Measurements from ENCODE around the gene TMEM53. TPM values are rescaled to one million over a fixed set of nuclear protein-coding genes. Genes with fewer than 3 reads are reported as not detected.

TMEM53 gene
- total RNA-seq (15.2 and 23.6 TPM in 2 replicates), polyA plus RNA-seq (29.7 and 43.0 TPM in 2 replicates)

GRCh38 chr1:44674113-44675000 is at the start of gene TMEM53, which contains the start of gene ARMH1:
TMEM53 (minus strand) TSS chr1:44674481; CDS start chr1:44674391, 90 bp downstream.
ARMH1 (plus strand) TSS chr1:44674714; CDS start chr1:44689698, 14,984 bp downstream.
- Histone ChIP-seq H3K9me3 (ENCODE audit: low read depth) (no peaks in the 10 kb centered on the region), H3K27ac (peak within 1 kb of the TSS; percentile 89), H3K27me3 (no peaks in the 10 kb centered on the region), H3K36me3 (no peaks in the 10 kb centered on the region), H3K4me3 (peak within 1 kb of the TSS; percentile 59), H3K4me1 (ENCODE audit: low read depth) (peaks cover 15% of the 10 kb centered on the region)
- TF ChIP-seq CTCF (IDR thresholded peaks at IDR 0.05; ENCODE audit: low read depth, low read length), result peak; percentile 10
- peak; percentile 99 to 100 for DNase-seq (ENCODE audit: low read depth in 1 of 2, low spot score in 1 of 2)

DNA sequence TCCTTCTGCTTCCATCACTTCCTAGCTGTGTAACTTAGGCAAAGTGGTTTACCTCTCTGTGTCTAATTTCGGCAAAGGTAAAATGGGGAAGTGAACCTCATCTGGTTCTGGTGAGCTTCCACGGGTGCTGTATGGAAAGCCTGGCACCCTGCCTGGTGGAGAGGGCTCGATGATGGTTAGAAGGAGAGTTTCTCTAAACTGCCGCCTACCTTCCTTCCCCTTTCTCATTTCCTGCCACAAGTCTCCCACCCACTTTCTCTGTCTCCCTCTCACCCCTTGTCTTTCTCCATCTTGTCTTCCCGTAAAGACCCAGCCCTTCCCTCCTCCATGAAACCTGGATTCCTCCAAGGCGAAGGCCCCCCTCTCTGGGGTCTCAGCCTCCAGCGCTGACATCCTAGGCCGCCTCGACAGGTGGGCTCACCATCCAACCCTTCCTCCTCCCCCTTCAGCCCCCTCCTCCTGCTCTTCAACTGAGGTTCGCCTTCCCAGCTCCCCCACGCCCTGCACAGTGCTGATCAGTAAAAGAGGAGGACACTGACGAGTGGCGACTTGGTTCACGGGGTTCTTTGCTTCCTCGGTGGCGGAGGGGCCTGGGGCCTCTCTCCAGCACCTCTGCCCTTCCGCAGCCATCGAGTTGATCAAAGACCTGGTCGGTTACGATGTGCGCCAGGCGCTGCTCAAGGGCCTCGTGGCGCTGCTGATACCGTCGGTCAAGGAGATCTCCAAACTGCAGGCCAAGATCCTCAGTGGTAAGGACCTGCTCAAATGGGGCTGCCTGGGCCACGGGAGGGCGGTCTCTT is 49.4 kb upstream of the TMEM53 start:
- H3K9me3 ChIP-seq (ENCODE audit: low read depth), result no peaks in the 10 kb centered on the region
- no peaks in the 10 kb centered on the region for H3K36me3 ChIP-seq
- DNase-seq (ENCODE audit: low read depth in 1 of 2, low spot score in 1 of 2), result no peak
- no peak overlapping the region for H3K27ac ChIP-seq
- TF ChIP-seq CTCF (IDR thresholded peaks at IDR 0.05; ENCODE audit: low read depth, low read length), result no peak
- H3K4me3 ChIP-seq, result no peak overlapping the region
- no peaks in the 10 kb centered on the region for H3K4me1 ChIP-seq (ENCODE audit: low read depth)
- no peaks in the 10 kb centered on the region for H3K27me3 ChIP-seq

GRCh38 chr1:44723064-44723463 is 48.8 kb upstream of the TMEM53 start:
- Histone ChIP-seq H3K27me3 (no peaks in the 10 kb centered on the region), H3K9me3 (ENCODE audit: low read depth) (no peaks in the 10 kb centered on the region), H3K4me3 (no peak overlapping the region), H3K27ac (no peak overlapping the region), H3K36me3 (no peaks in the 10 kb centered on the region), H3K4me1 (ENCODE audit: low read depth) (no peaks in the 10 kb centered on the region)
- no peak for TF ChIP-seq CTCF (IDR thresholded peaks at IDR 0.05; ENCODE audit: low read depth, low read length)
- DNase-seq (ENCODE audit: low read depth in 1 of 2, low spot score in 1 of 2), result no peak

GRCh38 chr1:44721485-44722361 is 47.4 kb upstream of the TMEM53 start:
- TF ChIP-seq CTCF (IDR thresholded peaks at IDR 0.05; ENCODE audit: low read depth, low read length), result no peak
- Histone ChIP-seq H3K36me3 (no peaks in the 10 kb centered on the region), H3K27ac (peak overlapping the region; percentile 92), H3K4me3 (no peak overlapping the region), H3K9me3 (ENCODE audit: low read depth) (no peaks in the 10 kb centered on the region), H3K27me3 (no peaks in the 10 kb centered on the region), H3K4me1 (ENCODE audit: low read depth) (no peaks in the 10 kb centered on the region)
- peak; percentile 81 to 96 for DNase-seq (ENCODE audit: low read depth in 1 of 2, low spot score in 1 of 2)

DNA sequence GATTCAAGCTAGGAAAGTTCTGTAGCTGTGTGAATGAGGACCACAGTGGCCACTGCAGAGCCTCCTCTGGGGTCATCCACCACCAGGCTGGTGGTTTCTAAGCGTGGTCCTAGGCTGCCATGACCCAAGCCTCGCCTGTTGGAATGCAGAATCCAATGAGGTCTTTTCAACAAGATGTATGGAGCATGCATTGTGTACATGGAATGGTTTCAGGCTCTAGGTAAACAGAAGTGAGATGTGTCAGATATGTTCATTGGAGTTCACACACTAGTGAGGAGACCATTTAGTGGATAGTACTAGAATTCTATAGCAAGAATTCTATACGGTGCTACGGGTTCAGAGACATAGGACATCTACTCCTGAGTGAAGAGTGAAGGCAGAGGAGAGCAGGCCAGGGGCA is 46.0 kb upstream of the TMEM53 start:
- Histone ChIP-seq H3K9me3 (ENCODE audit: low read depth) (no peaks in the 10 kb centered on the region), H3K4me1 (ENCODE audit: low read depth) (no peaks in the 10 kb centered on the region), H3K36me3 (no peaks in the 10 kb centered on the region), H3K27ac (no peak overlapping the region), H3K4me3 (no peak overlapping the region), H3K27me3 (no peaks in the 10 kb centered on the region)
- no peak for DNase-seq (ENCODE audit: low read depth in 1 of 2, low spot score in 1 of 2)
- no peak for TF ChIP-seq CTCF (IDR thresholded peaks at IDR 0.05; ENCODE audit: low read depth, low read length)
